GM23248 (cell line): Measurements from ENCODE around the gene AK5. TPM values are rescaled to one million over a fixed set of nuclear protein-coding genes. Genes with fewer than 3 reads are reported as not detected.

Experiments
- DNase-seq: peaks from one replicate; pipeline ENCODE4 v3.0.0-alpha.2; 2015
- H2AFZ ChIP-seq: fragments of 200-600 bp; sonication (generic); 2 replicates; pipeline ENCODE4 v1.6.1; 2016; ENCODE audit warnings: antibody characterized with exemption
- H3F3A ChIP-seq: fragments of 200-600 bp; sonication (generic); 2 replicates; pipeline ENCODE4 v1.6.1; 2016; ENCODE audit warnings: mild to moderate bottlenecking, antibody characterized with exemption, mixed run types; ENCODE audit not compliant: insufficient read depth
- H3K27ac ChIP-seq: fragments of 200-600 bp; sonication (generic); 2 replicates; pipeline ENCODE4 v1.5.1; 2016; ENCODE audit warnings: mild to moderate bottlenecking
- H3K27me3 ChIP-seq: fragments of 200-600 bp; sonication (generic); replicated peaks from 2 replicates; pipeline ENCODE4 v1.6.1; 2016; ENCODE audit warnings: mild to moderate bottlenecking; ENCODE audit not compliant: insufficient read depth
- H3K36me3 ChIP-seq: fragments of 200-600 bp; sonication (generic); 2 replicates; pipeline ENCODE4 v1.6.1; 2016; ENCODE audit warnings: low read depth, mild to moderate bottlenecking
- H3K4me1 ChIP-seq: fragments of 200-600 bp; sonication (generic); 2 replicates; pipeline ENCODE4 v1.6.1; 2016; ENCODE audit warnings: mild to moderate bottlenecking; ENCODE audit not compliant: insufficient read depth
- H3K4me2 ChIP-seq: fragments of 200-600 bp; sonication (generic); one replicate; pipeline ENCODE4 v1.6.1; 2016; ENCODE audit warnings: mild to moderate bottlenecking; ENCODE audit not compliant: unreplicated experiment
- H3K4me3 ChIP-seq: fragments of 200-600 bp; sonication (generic); 2 replicates; pipeline ENCODE4 v1.5.1; 2016; ENCODE audit warnings: mild to moderate bottlenecking
- H3K79me2 ChIP-seq: fragments of 200-600 bp; sonication (generic); 2 replicates; pipeline ENCODE4 v1.6.1; 2016; ENCODE audit warnings: mild to moderate bottlenecking; ENCODE audit not compliant: insufficient read depth
- H3K9ac ChIP-seq: fragments of 200-600 bp; sonication (generic); 2 replicates; pipeline ENCODE4 v1.6.1; 2016; ENCODE audit warnings: mild to moderate bottlenecking
- H3K9me2 ChIP-seq: fragments of 200-600 bp; sonication (generic); 2 replicates; pipeline ENCODE4 v1.6.1; 2016; ENCODE audit warnings: mixed run types, mild to moderate bottlenecking, moderate library complexity; ENCODE audit not compliant: insufficient read depth
- H3K9me3 ChIP-seq: fragments of 200-600 bp; sonication (generic); one replicate; pipeline ENCODE4 v1.6.1; 2017; ENCODE audit warnings: low read depth
- H4K20me1 ChIP-seq: fragments of 200-600 bp; sonication (generic); 2 replicates; pipeline ENCODE4 v1.6.0; 2016; ENCODE audit not compliant: insufficient read depth
- EZH2 ChIP-seq: fragments of 200-600 bp; sonication (generic); IDR thresholded peaks from 2 replicates; pipeline ENCODE4 v1.6.1; 2018; ENCODE audit warnings: antibody characterized with exemption, mild to moderate bottlenecking; ENCODE audit not compliant: insufficient read depth, poor library complexity, severe bottlenecking
- EZH2phosphoT487 ChIP-seq: fragments of 200-600 bp; sonication (generic); IDR thresholded peaks from 2 replicates; pipeline ENCODE4 v1.6.1; 2018; ENCODE audit warnings: antibody characterized with exemption, moderate library complexity, mild to moderate bottlenecking, low read depth; ENCODE audit not compliant: insufficient read depth
- WGBS, 2 experiments: methylation state at CpG; one replicate each; pipeline ENCODE4 v1.1.6; 2015 to 2017; ENCODE audit warnings: low lambda C conversion rate in 2 of 2, low coverage in 1 of 2; ENCODE audit errors: missing lambda C conversion rate in 2 of 2; 5-methylcytosine and 5-hydroxymethylcytosine counted together
- in situ Hi-C: fragments of 300-500 bp; cut with MboI; formaldehyde crosslinking; loops from 2 replicates; pipeline ENCODE4 v1.15.0; 2020
- polyA plus RNA-seq: library from polyadenylated mRNA; unstranded; fragments of >200 nt; fragmentation: Nextera tagmentation; extraction: Ambion mirVana; gene quantifications from 2 replicates; pipeline ENCODE4 v1.2.1, GENCODE V29; 2016
- total RNA-seq: library from RNA; depleted of rRNA; stranded (reverse); fragments of >200 nt; shearing (Covaris generic); gene quantifications from 2 replicates; pipeline ENCODE4 v1.2.3, GENCODE V29; 2014

AK5 gene
- total and polyA plus RNA-seq, 2 experiments from 2014 or later, result 65.3 to 78.8 TPM

DNA sequence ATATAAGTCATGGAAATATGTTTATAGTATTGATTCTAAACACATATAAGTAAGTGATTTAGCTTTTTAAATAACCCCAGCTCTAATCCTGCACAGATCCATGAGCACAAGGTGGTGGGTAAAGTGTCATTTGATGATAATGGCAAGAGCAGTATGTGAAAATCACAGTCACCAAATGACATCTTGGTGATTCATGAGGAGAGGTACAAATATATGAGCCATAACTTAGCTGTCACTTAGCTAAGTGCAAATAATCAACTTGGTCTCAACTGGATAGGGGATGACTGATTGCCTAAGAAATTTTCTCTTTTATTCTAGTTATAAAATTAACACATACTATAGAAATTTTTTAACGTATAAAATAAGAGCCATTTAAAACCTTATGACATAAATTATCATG lies 202.5 kb downstream of the AK5 start:
- TF ChIP-seq EZH2 (no peak), EZH2phosphoT487 (no peak)
- Histone ChIP-seq H3K79me2 (no peaks in the 10 kb centered on the region), H3K4me2 (no peak overlapping the region), H3K36me3 (0 out of 2 replicates have a peak, but pooled peaks cover 4% of the 10 kb centered on the region), H3K9ac (no peak overlapping the region), H3K4me3 (no peak overlapping the region), H3K4me1 (no peaks in the 10 kb centered on the region), H4K20me1 (no peaks in the 10 kb centered on the region), H3F3A (no peaks in the 10 kb centered on the region), H3K27me3 (no peaks in the 10 kb centered on the region), H2AFZ (no peak overlapping the region), H3K9me2 (no peaks in the 10 kb centered on the region), H3K27ac (no peak overlapping the region), H3K9me3 (no peaks in the 10 kb centered on the region)
- 49 to 69% methylated on average over 1 of the region's 1 CpG for WGBS, 2 experiments
- DNase-seq, result no peak
- in situ Hi-C loops, result no loop called here

DNA sequence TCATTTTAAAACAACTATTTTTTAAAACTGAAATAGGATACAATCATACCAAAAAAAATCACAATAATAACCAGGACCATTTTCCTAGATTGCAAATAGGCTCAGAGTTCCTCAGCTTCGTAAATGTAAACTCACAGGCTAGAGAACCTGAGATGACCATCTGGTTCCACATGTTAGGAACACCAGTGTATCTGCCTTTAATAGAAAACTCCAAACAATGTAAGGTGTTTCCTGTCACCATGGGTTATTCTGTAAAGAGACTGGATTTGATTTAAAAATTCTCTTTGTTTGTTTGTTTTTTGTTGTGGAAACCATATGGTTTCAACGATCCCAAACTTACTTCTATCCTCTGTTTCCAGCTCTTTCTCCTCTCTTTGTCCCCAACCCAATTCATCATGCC lies 203.1 kb downstream of the AK5 start:
- no peak for DNase-seq
- H3K79me2 ChIP-seq, result no peaks in the 10 kb centered on the region
- no peak overlapping the region for H3K9ac ChIP-seq
- H3K4me1 ChIP-seq, result 0 out of 2 replicates have a peak, but pooled peaks cover 1% of the 10 kb centered on the region
- H3F3A ChIP-seq, result no peaks in the 10 kb centered on the region
- H3K9me3 ChIP-seq, result no peaks in the 10 kb centered on the region
- H3K27me3 ChIP-seq, result no peaks in the 10 kb centered on the region
- TF ChIP-seq EZH2phosphoT487, result no peak
- TF ChIP-seq EZH2, result no peak
- WGBS, 2 experiments, result 54 to 55% methylated on average over 2 of the region's 2 CpGs
- H4K20me1 ChIP-seq, result no peaks in the 10 kb centered on the region
- H2AFZ ChIP-seq, result no peak overlapping the region
- H3K4me3 ChIP-seq, result no peak overlapping the region
- in situ Hi-C loops, result no loop called here
- no peak overlapping the region for H3K27ac ChIP-seq
- H3K36me3 ChIP-seq, result 0 out of 2 replicates have a peak, but pooled peaks cover 4% of the 10 kb centered on the region
- H3K9me2 ChIP-seq, result no peaks in the 10 kb centered on the region
- H3K4me2 ChIP-seq, result no peak overlapping the region

DNA sequence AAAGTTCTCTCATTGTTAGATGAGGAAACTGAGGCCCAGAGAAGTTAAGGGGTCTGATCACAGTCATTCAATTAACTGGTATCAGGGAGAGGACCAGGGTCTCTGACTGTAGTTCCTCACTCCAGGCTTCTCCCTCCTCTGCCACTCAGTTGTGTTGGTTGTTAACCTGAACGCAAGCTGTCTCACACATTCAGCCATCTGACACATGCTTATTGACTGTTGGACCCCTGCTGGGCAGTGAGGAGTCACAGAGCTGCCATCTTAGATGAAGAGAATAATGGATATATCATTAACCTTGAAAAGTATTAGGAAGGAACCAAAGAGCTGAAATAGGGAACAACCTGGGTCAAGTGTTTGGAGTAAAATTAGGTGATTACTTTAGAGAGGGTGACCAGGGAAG lies 205.8 kb downstream of the AK5 start:
- in situ Hi-C loops, result no loop called here
- no peaks in the 10 kb centered on the region for H3K9me3 ChIP-seq
- no peaks in the 10 kb centered on the region for H4K20me1 ChIP-seq
- 0 out of 2 replicates have a peak, but pooled peaks cover 4% of the 10 kb centered on the region for H3K36me3 ChIP-seq
- H3K79me2 ChIP-seq, result no peaks in the 10 kb centered on the region
- no peak overlapping the region for H2AFZ ChIP-seq
- 0 out of 2 replicates have a peak, but pooled peaks cover 5% of the 10 kb centered on the region for H3K4me1 ChIP-seq
- no peak for TF ChIP-seq EZH2
- H3K27ac ChIP-seq, result no peak overlapping the region
- DNase-seq, result no peak
- H3K27me3 ChIP-seq, result no peaks in the 10 kb centered on the region
- H3K4me2 ChIP-seq, result no peak overlapping the region
- 95 to 100% methylated on average over 1 of the region's 1 CpG for WGBS, 2 experiments
- H3K9me2 ChIP-seq, result no peaks in the 10 kb centered on the region
- H3K9ac ChIP-seq, result no peak overlapping the region
- no peaks in the 10 kb centered on the region for H3F3A ChIP-seq
- no peak overlapping the region for H3K4me3 ChIP-seq

- Histone ChIP-seq H3F3A (no peaks in the 10 kb centered on the region), H3K9ac (no peak overlapping the region), H3K27me3 (no peaks in the 10 kb centered on the region), H3K9me3 (no peaks in the 10 kb centered on the region), H3K36me3 (0 out of 2 replicates have a peak, but pooled peaks cover 4% of the 10 kb centered on the region), H3K4me3 (no peak overlapping the region), H3K9me2 (no peaks in the 10 kb centered on the region), H3K79me2 (no peaks in the 10 kb centered on the region), H4K20me1 (no peaks in the 10 kb centered on the region), H2AFZ (no peak overlapping the region), H3K4me1 (0 out of 2 replicates have a peak, but pooled peaks cover 5% of the 10 kb centered on the region), H3K27ac (no peak overlapping the region), H3K4me2 (no peak overlapping the region)
- no peak for TF ChIP-seq EZH2phosphoT487
- no peak for TF ChIP-seq EZH2
- in situ Hi-C loops, result no loop called here
- 93 to 96% methylated on average over 2 of the region's 2 CpGs for WGBS, 2 experiments
- DNase-seq, result peak; percentile 36
Measured at GRCh38 chr1:77489910-77490309, 208.1 kb downstream of the AK5 start.

DNA sequence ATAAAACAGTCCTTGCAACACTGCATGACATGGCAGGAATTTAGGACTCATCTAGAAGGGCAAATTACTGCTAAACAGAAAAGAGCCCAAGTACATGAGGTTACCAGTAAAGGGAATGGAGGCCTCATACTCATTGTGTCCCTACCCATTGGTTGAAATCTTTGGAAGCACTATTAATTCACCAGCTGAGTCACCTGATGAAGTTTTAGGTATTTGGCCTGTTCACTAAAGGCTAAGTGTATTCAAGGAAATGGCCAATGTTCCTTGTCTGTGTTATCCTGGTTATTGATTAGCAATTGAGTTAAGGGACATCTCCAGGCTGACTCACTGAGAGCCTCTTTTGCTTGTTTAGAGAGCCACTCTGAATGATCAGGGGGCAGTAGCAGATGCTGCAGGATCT lies 212.2 kb downstream of the AK5 start:
- in situ Hi-C loops, result no loop called here

More for the DNA sequence above, 212.2 kb downstream of the AK5 start:
- no peaks in the 10 kb centered on the region for H3K36me3 ChIP-seq
- H3K4me1 ChIP-seq, result peaks cover 14% of the 10 kb centered on the region
- H3K27me3 ChIP-seq, result no peaks in the 10 kb centered on the region
- H3K4me2 ChIP-seq, result no peak overlapping the region
- TF ChIP-seq EZH2phosphoT487, result no peak
- no peaks in the 10 kb centered on the region for H3K9me2 ChIP-seq
- H2AFZ ChIP-seq, result no peak overlapping the region
- H3K9me3 ChIP-seq, result no peaks in the 10 kb centered on the region
- no peak for DNase-seq
- H4K20me1 ChIP-seq, result no peaks in the 10 kb centered on the region
- no peak overlapping the region for H3K4me3 ChIP-seq
- H3K9ac ChIP-seq, result no peak overlapping the region
- H3K79me2 ChIP-seq, result no peaks in the 10 kb centered on the region
- no peak overlapping the region for H3K27ac ChIP-seq
- H3F3A ChIP-seq, result no peaks in the 10 kb centered on the region; the same call in 1 of the 2 replicates
